K562 (cell line): ENCODE results near the gene MINDY4. TPM values are rescaled to one million over a fixed set of nuclear protein-coding genes. Genes with fewer than 3 reads are reported as not detected.
A peak's percentile ranks its signal among the peaks of the same experiment; 100 is the strongest.

Source experiments
- ATF1 ChIP-seq, 2 experiments: fragments of 450-650 bp in 1 of 2; IDR thresholded peaks; 2 replicates each; pipeline ENCODE4 v1.6.1; 2016; ENCODE audit warnings: missing compliant biosample characterization in 1 of 2, missing genetic modification characterization in 1 of 2
- DACH1 ChIP-seq: fragments of 450-650 bp; IDR thresholded peaks from 2 replicates; pipeline ENCODE4 v1.6.1; 2018; ENCODE audit not compliant: partially characterized antibody
- E2F3 ChIP-seq: fragments of 250-450 bp; sonication (Bioruptor Pico); IDR thresholded peaks from 2 replicates; pipeline ENCODE4 v1.4.0; 2020; ENCODE audit warnings: mild to moderate bottlenecking
- E2F6 ChIP-seq, 2 experiments: IDR thresholded peaks; 2 replicates each; pipeline ENCODE4 v1.6.1; 2011; ENCODE audit warnings: borderline replicate concordance in 1 of 2, control low read depth in 1 of 2, low read depth in 1 of 2, low read length in 1 of 2, mild to moderate bottlenecking in 1 of 2, mixed read lengths in 1 of 2, moderate library complexity in 1 of 2; ENCODE audit not compliant: insufficient read depth in 1 of 2, insufficient read length in 1 of 2, poor library complexity in 1 of 2, severe bottlenecking in 1 of 2; ENCODE audit errors: extremely low read depth in 1 of 2
- ETS2 ChIP-seq: IDR thresholded peaks from 2 replicates; pipeline ENCODE4 v1.6.1; 2016; ENCODE audit warnings: borderline replicate concordance, missing genetic modification characterization, mild to moderate bottlenecking, moderate library complexity, missing compliant biosample characterization; ENCODE audit not compliant: poor library complexity, severe bottlenecking
- KDM5B ChIP-seq: fragments of 200-600 bp; sonication (generic); IDR thresholded peaks from 2 replicates; pipeline ENCODE4 v1.6.1; 2012; ENCODE audit warnings: low read depth, mild to moderate bottlenecking, moderate library complexity, low read length, control low read depth, inconsistent platforms; ENCODE audit not compliant: insufficient replicate concordance
- L3MBTL2 ChIP-seq: fragments of 450-650 bp; IDR thresholded peaks from 2 replicates; pipeline ENCODE4 v1.6.1; 2016; ENCODE audit warnings: mild to moderate bottlenecking, moderate library complexity
- MEIS2 ChIP-seq: fragments of 450-650 bp; IDR thresholded peaks from 2 replicates; pipeline ENCODE4 v1.6.1; 2014; ENCODE audit warnings: mild to moderate bottlenecking; ENCODE audit not compliant: partially characterized antibody
- MYNN ChIP-seq, 2 experiments: sonication (generic); formaldehyde crosslinking in 1 of 2; IDR thresholded peaks; 2 replicates each; pipeline versions ENCODE4 v1.5.0 to v1.6.1; 2016 to 2020; ENCODE audit warnings: antibody characterized with exemption in 1 of 2, missing genetic modification reagents in 1 of 2
- NFIC ChIP-seq: fragments of 450-650 bp; IDR thresholded peaks from 2 replicates; pipeline ENCODE4 v1.6.1; 2017; ENCODE audit warnings: mild to moderate bottlenecking, inconsistent platforms
- NR4A1 ChIP-seq, 2 experiments: fragments of 250-450 bp in 1 of 2; fragments of 450-650 bp in 1 of 2; sonication (Bioruptor Pico) in 1 of 2; IDR thresholded peaks; 2 replicates each; pipeline versions ENCODE4 v1.4.0 to v1.6.1; 2016 to 2020; ENCODE audit warnings: mild to moderate bottlenecking in 2 of 2, missing compliant biosample characterization in 1 of 2, missing genetic modification characterization in 1 of 2, moderate library complexity in 1 of 2
- PATZ1 ChIP-seq: fragments of 250-450 bp; sonication (Bioruptor Pico); IDR thresholded peaks from 2 replicates; pipeline ENCODE4 v1.5.0; 2020; ENCODE audit warnings: mild to moderate bottlenecking, borderline replicate concordance
- POLR2AphosphoS5 ChIP-seq: IDR thresholded peaks from 2 replicates; pipeline ENCODE4 v1.6.1; 2011; ENCODE audit warnings: mild to moderate bottlenecking, low read depth, low read length, moderate library complexity; ENCODE audit not compliant: control insufficient read depth, insufficient read depth
- POU5F1 ChIP-seq: fragments of 150-350 bp; IDR thresholded peaks from 2 replicates; pipeline ENCODE4 v1.6.1; 2014; ENCODE audit warnings: borderline replicate concordance, low read length, low read depth, mild to moderate bottlenecking; ENCODE audit not compliant: partially characterized antibody
- PTTG1 ChIP-seq: fragments of 450-650 bp; IDR thresholded peaks from 2 replicates; pipeline ENCODE4 v1.6.1; 2016; ENCODE audit warnings: low read depth, mild to moderate bottlenecking, missing genetic modification characterization, missing compliant biosample characterization
- RCOR1 ChIP-seq, 2 experiments: IDR thresholded peaks; 2 replicates each; pipeline ENCODE4 v1.6.1; 2012; ENCODE audit warnings: low read depth in 2 of 2, low read length in 2 of 2, borderline replicate concordance in 1 of 2, improper control_type of control experiment in 1 of 2
- SIRT6 ChIP-seq: IDR thresholded peaks from one replicate; pipeline ENCODE4 v1.6.1; 2012; ENCODE audit warnings: low read depth, mild to moderate bottlenecking, control low read depth, inconsistent platforms, low read length, moderate library complexity
- SMARCA5 ChIP-seq: fragments of 450-650 bp; IDR thresholded peaks from 2 replicates; pipeline ENCODE4 v1.6.1; 2016
- TBL1XR1 ChIP-seq, 2 experiments: IDR thresholded peaks; 2 replicates each; pipeline ENCODE4 v1.6.1; 2012; ENCODE audit warnings: improper control_type of control experiment in 2 of 2, low read length in 2 of 2, mild to moderate bottlenecking in 1 of 2
- ZBTB7A ChIP-seq: IDR thresholded peaks from 2 replicates; pipeline ENCODE4 v1.6.1; 2011; ENCODE audit warnings: low read depth, mild to moderate bottlenecking, low read length, moderate library complexity, borderline replicate concordance; ENCODE audit not compliant: control insufficient read depth
- ZNF146 ChIP-seq: IDR thresholded peaks from one replicate; pipeline ENCODE4 v1.6.1; 2018; ENCODE audit warnings: missing compliant biosample characterization; ENCODE audit not compliant: unreplicated experiment
- ZNF197 ChIP-seq: fragments of 200-800 bp; sonication (Bioruptor generic); IDR thresholded peaks from 2 replicates; pipeline ENCODE4 v1.6.1; 2016; ENCODE audit warnings: low read depth, missing genetic modification characterization, missing compliant biosample characterization
- polyA plus RNA-seq, 8 experiments: library from polyadenylated mRNA; depleted of rRNA in 4 of 8; stranded (reverse) in 5 of 8; unstranded in 3 of 8; fragments of >200 nt; fragmentation: Nextera tagmentation in 2 of 8; fragmentation: Illumina TruSeq in 1 of 8; extraction: Ambion mirVana in 2 of 8; extraction: Trizol in 1 of 8; gene quantifications; 2 replicates each; pipeline versions ENCODE4 v1.2.1 to v1.2.3, GENCODE V29; 2011 to 2014; ENCODE audit warnings: inconsistent platforms in 1 of 8, missing spikeins in 1 of 8
- total RNA-seq, 7 experiments: library from RNA; depleted of rRNA in 6 of 7; stranded (reverse); fragments of >200 nt in 6 of 7; fragmentation: Illumina TruSeq in 2 of 7; extraction: Trizol in 2 of 7; gene quantifications; 2 replicates each; pipeline versions ENCODE4 v1.2.1 to v1.2.3, GENCODE V29; 2011 to 2021; ENCODE audit warnings: low replicate concordance in 1 of 7

Gene MINDY4
- total and polyA plus RNA-seq, 9 of the 15 experiments (the other 6 are each of a cell fraction or from before 2014, with no cell fraction given): 2.1 to 16.7 (median 11.0) TPM

GRCh38 chr7:30896783-30897637 lies 125.8 kb downstream of the MINDY4 start (continued):
- TF ChIP-seq PATZ1 (CRISPR knock-in tag) (no peak), NR4A1 (CRISPR knock-in tag; IDR thresholded peaks at IDR 0.05) (no peak), NR4A1 (tag; IDR thresholded peaks at IDR 0.05) (no peak), ETS2 (no peak), ZNF146 (CRISPR knock-in tag) (no peak), ATF1 (CRISPR knock-in tag; IDR thresholded peaks at IDR 0.05) (no peak), ATF1 (tag; IDR thresholded peaks at IDR 0.05) (no peak), L3MBTL2 (peak; percentile 71), SMARCA5 (0 out of 2 replicates have a peak, but pooled peaks have one; percentile 51), POU5F1 (no peak), NFIC (peak; percentile 84), E2F6 (IDR thresholded peaks at IDR 0.05; ENCODE audit: borderline replicate concordance in 1 of 2, extremely low read depth in 1 of 2, insufficient read depth in 1 of 2, insufficient read length in 1 of 2, low read depth in 1 of 2, low read length in 1 of 2, poor library complexity in 1 of 2, severe bottlenecking in 1 of 2) (peak; percentile 62 to 87), MYNN (IDR thresholded peaks at IDR 0.05) (0 out of 2 replicates have a peak, but pooled peaks have one; percentile 44), MYNN (CRISPR knock-in tag; IDR thresholded peaks at IDR 0.05) (no peak), TBL1XR1 (IDR thresholded peaks at IDR 0.05; ENCODE audit: low read length in 2 of 2) (peak; percentile 51 to 70; a peak in 2 of 4 replicates), DACH1 (peak; percentile 28), SIRT6 (no peak), PTTG1 (tag) (no peak), POLR2AphosphoS5 (peak; percentile 96), E2F3 (CRISPR knock-in tag) (no peak), KDM5B (no peak), MEIS2 (peak; percentile 11), ZBTB7A (peak; percentile 47; the same call in 1 of the 2 replicates), RCOR1 (IDR thresholded peaks at IDR 0.05; ENCODE audit: borderline replicate concordance in 1 of 2, low read depth in 2 of 2, low read length in 2 of 2) (peak in 1 of 2 experiments; percentile 58; a peak in 3 of 4 replicates), ZNF197 (CRISPR knock-in tag) (no peak)
